ENCODE measurements around the gene DECR2. TPM values are rescaled to one million over a fixed set of nuclear protein-coding genes. Genes with fewer than 3 reads are reported as not detected.

DECR2 gene
- total RNA-seq: 10 to 100 TPM; 13.6 to 19.6 (median 17.0) TPM

GRCh38 chr16:401468-402348 is at the start of gene DECR2:
Gene DECR2, plus strand, starts transcription at chr16:401885. Its CDS starts 79 bp downstream, at chr16:401964.
- WGBS, 2 donors: 0 to 2% methylated on average over 10 to 22 of the region's 91 CpGs
- intact Hi-C loops (cut with DNase I): no loop called here
- peak in 5 of 6 experiments; percentile 11 to 51 (median 36) for TF ChIP-seq CTCF (IDR thresholded peaks at IDR 0.05)
- peak in 2 of 4 donors; percentile 77 to 94 for TF ChIP-seq POLR2A (IDR thresholded peaks at IDR 0.05)
- no peaks in the 10 kb centered on the region for H3K36me3 ChIP-seq
- H3K9me3 ChIP-seq: no peaks in the 10 kb centered on the region
- DNase-seq: peak; percentile 86
- H3K27me3 ChIP-seq: no peaks in the 10 kb centered on the region
- H3K27ac ChIP-seq: peak within 1 kb of the TSS; percentile 91 to 97 (median 94)
- peak within 1 kb of the TSS; percentile 82 to 98 (median 85) for H3K4me3 ChIP-seq
- H3K4me1 ChIP-seq: peaks cover 11 to 48% (median 12%) of the 10 kb centered on the region in 3 donors

- WGBS, 2 donors: 0% methylated on average over 23 of the region's 113 CpGs; no CpG with 5 or more reads in 1 of the 2 donors
- TF ChIP-seq CTCF (IDR thresholded peaks at IDR 0.05) (peak in 5 of 6 experiments; percentile 45 to 68 (median 50)), POLR2A (IDR thresholded peaks at IDR 0.05) (peak in 3 of 4 donors; percentile 79 to 95 (median 92))
Measured at GRCh38 chr16:352547-353403, 48.9 kb upstream of the DECR2 start, which contains the start of gene AXIN1. Gene AXIN1, minus strand, starts transcription at chr16:352723. Its CDS starts 5,698 bp downstream, at chr16:347025.

GRCh38 chr16:353404-354290 is 48.0 kb upstream of the DECR2 start:
- WGBS, 2 donors: 51 to 86% methylated on average over 6 to 10 of the region's 25 CpGs
- peak overlapping the region; percentile 48 to 90 (median 63) for H3K4me3 ChIP-seq
- no peak for DNase-seq
- no peaks in the 10 kb centered on the region for H3K27me3 ChIP-seq
- no peaks in the 10 kb centered on the region for H3K36me3 ChIP-seq
- H3K27ac ChIP-seq: peak overlapping the region; percentile 88 to 95 (median 90)
- TF ChIP-seq CTCF (IDR thresholded peaks at IDR 0.05) (no peak), POLR2A (IDR thresholded peaks at IDR 0.05) (no peak)
- no peaks in the 10 kb centered on the region for H3K9me3 ChIP-seq
- H3K4me1 ChIP-seq: peaks cover 9 to 48% (median 22%) of the 10 kb centered on the region in 3 donors
- intact Hi-C loops (cut with DNase I): no loop called here

More at GRCh38 chr16:352547-353403, 48.9 kb upstream of the DECR2 start, which contains the start of gene AXIN1:
- peak; percentile 99 for DNase-seq
- H3K4me1 ChIP-seq: peaks cover 9 to 52% (median 22%) of the 10 kb centered on the region in 3 donors
- no peaks in the 10 kb centered on the region for H3K27me3 ChIP-seq
- no peaks in the 10 kb centered on the region for H3K36me3 ChIP-seq
- peak within 1 kb of the TSS; percentile 88 to 95 (median 90) for H3K27ac ChIP-seq
- no peaks in the 10 kb centered on the region for H3K9me3 ChIP-seq
- intact Hi-C loops (cut with DNase I): no loop called here
- peak within 1 kb of the TSS; percentile 51 to 90 (median 80) for H3K4me3 ChIP-seq

- WGBS, 2 donors: 50 to 60% methylated on average over 5 to 8 of the region's 12 CpGs
- TF ChIP-seq POLR2A (IDR thresholded peaks at IDR 0.05) (peak in 1 of 4 donors; percentile 16), CTCF (IDR thresholded peaks at IDR 0.05) (no peak)
- intact Hi-C loops (cut with DNase I): no loop called here
- peak overlapping the region; percentile 88 to 95 (median 90) for H3K27ac ChIP-seq
- peaks cover 9 to 48% (median 22%) of the 10 kb centered on the region in 3 donors for H3K4me1 ChIP-seq
- no peaks in the 10 kb centered on the region for H3K9me3 ChIP-seq
- no peaks in the 10 kb centered on the region for H3K36me3 ChIP-seq
- peak overlapping the region in 1 of 4 donors; percentile 75 for H3K4me3 ChIP-seq
- DNase-seq: no peak
- H3K27me3 ChIP-seq: no peaks in the 10 kb centered on the region
Measured at GRCh38 chr16:354291-354881, 47.3 kb upstream of the DECR2 start.
